AG04449 (cell line): Measurements from ENCODE around the gene CHRNB1.
"Not testable (repeated sequence)": the region's sequence is repeated elsewhere in the genome, so short reads cannot be mapped to it uniquely, and the experiment has no call there.

Source experiments
- CTCF ChIA-PET: fragments of 350-600 bp; formaldehyde crosslinking; extraction: SDS; loops from one replicate; lab custom pipeline; 2021; ENCODE audit warnings: antibody characterized with exemption; lab: Yijun Ruan, JAX
- POLR2A ChIA-PET: fragments of 400-600, 350-600 bp; formaldehyde crosslinking; extraction: SDS; loops from one replicate; lab custom pipeline; 2020; ENCODE audit warnings: antibody characterized with exemption, inconsistent platforms; lab: Yijun Ruan, JAX
- DNase-seq: peaks from one replicate; pipeline ENCODE4 v3.0.0-alpha.2; 2010; ENCODE audit warnings: low read depth, low spot score
- H3K4me3 ChIP-seq: 2 replicates; pipeline ENCODE4 v1.5.1; 2011; ENCODE audit warnings: low read depth, mild to moderate bottlenecking, control low read depth, low read length
- CTCF ChIP-seq: IDR thresholded peaks from one replicate; pipeline ENCODE4 v1.5.1; 2011; ENCODE audit warnings: mild to moderate bottlenecking, moderate library complexity, low read length, control low read depth, inconsistent platforms; ENCODE audit not compliant: insufficient read depth; ENCODE audit errors: missing control alignments

Gene CHRNB1

GRCh38 chr17:7471729-7472128 is 26.9 kb downstream of the CHRNB1 start:
- no peak overlapping the region for H3K4me3 ChIP-seq
- CTCF ChIA-PET = interaction anchor here (1.0 to 2.0 kb wide), 2 partner anchors 35 to 43 kb away, joined by 3 to 7 read pairs; no protein-coding TSS in a partner anchor
- TF ChIP-seq CTCF = no peak
- DNase-seq = no peak
- POLR2A ChIA-PET = interaction anchor here (0.7 kb wide), 1 partner anchor 12 kb away, joined by 3 read pairs; the partner anchor contains the start of gene POLR2A

DNA sequence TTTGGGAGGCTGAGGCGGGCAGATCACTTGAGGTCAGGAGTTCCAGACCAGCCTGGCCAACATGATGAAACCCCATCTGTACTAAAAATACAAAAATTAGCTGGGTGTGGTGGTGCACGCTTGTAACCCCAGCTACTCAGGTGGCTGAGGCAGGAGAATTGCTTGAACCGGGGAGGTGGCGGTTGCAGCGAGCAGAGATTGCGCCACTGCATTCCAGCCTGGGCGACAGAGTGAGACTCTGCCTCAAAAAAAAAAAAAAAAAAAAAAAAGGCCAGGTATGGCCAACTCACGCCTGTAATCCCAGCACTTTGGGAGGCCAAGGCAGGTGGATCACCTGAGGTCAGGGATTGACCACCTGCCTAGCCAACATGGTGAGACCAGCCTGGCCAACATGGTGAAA is 29.9 kb downstream of the CHRNB1 start:
- ChIA-PET CTCF (interaction anchor here (1.0 to 1.4 kb wide), 2 partner anchors 8 to 61 kb away, joined by 3 to 4 read pairs; no protein-coding TSS in a partner anchor), POLR2A (interaction anchor here (2.8 kb wide), 1 partner anchor 10 kb away, joined by 18 read pairs; the partner anchor contains the start of gene POLR2A)
- not testable (repeated sequence) for DNase-seq, H3K4me3 ChIP-seq

DNA sequence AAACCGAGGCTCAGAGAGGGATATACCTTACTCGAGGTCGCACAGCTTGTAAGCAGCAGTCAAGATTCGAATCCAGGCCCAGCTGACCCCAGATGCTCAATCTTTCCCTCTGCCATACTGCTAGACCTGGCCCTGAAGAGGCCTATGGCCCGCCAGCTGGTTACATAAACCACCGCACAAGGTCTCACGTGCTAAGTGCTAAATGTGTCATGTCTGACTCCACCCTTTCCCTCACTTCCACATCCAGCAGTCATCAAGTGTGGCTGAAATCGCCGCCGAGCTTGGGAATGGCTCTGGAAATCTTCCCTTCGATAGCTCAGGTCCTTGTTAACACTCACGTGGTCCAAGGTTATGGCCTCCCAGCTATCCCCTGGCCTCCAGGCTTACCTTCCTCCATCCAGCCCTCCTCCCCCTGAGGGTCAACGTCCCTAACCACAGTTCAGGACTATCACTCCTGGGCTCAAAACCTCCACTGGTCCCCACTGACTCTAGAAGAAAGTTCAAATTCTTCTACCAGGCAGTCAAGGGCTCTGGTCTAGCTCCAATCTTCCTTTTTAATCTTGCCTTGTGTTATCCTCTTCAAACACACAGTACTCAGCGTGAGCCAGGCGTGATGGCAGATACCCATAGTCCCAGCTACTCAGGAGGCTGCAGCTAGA is 31.0 kb downstream of the CHRNB1 start:
- CTCF ChIA-PET = interaction anchor here (1.0 to 3.2 kb wide), 6 partner anchors 9 to 85 kb away, joined by 3 to 13 read pairs (median 4); no protein-coding TSS in a partner anchor
- H3K4me3 ChIP-seq = peak overlapping the region; percentile 6
- POLR2A ChIA-PET = interaction anchor here (0.9 to 2.8 kb wide), 3 partner anchors 9 to 72 kb away, joined by 3 to 18 read pairs (median 4); partner anchors contain the start of gene POLR2A
- no peak for DNase-seq
- no peak for TF ChIP-seq CTCF

- DNase-seq = no peak
- POLR2A ChIA-PET = interaction anchor here (0.6 to 2.8 kb wide), 3 partner anchors 9 to 21 kb away, joined by 3 to 18 read pairs (median 4); partner anchors contain the start of gene POLR2A
- H3K4me3 ChIP-seq = peak overlapping the region; percentile 72; the same call in 1 of the 2 replicates
- no peak for TF ChIP-seq CTCF
- CTCF ChIA-PET = interaction anchor here (1.2 to 3.2 kb wide), 6 partner anchors 13 to 121 kb away, joined by 3 to 13 read pairs (median 4); no protein-coding TSS in a partner anchor
These were observed 31.6 kb downstream of the CHRNB1 start for GRCh38 chr17:7476494-7476893.

DNA sequence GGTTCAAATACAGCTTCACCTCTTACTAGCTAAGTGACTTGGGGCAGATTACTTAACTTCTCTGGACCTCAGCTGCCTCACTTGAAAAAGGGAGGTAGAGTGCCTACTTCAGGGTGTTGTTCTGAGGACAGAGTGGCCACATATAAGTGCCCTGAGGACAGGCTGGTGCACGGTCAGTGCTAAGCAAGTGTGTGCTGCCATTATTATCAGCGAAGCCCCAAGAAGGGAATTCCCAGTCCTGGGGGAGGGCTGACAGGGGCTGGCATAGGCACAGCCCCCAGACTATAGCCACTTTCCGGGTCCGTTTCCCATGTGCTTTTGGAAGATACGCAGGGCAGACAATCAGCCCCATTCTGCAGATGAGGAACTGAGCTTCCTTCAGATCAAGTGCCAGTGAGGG is 32.1 kb downstream of the CHRNB1 start:
- H3K4me3 ChIP-seq = peak overlapping the region; percentile 72
- no peak for TF ChIP-seq CTCF
- POLR2A ChIA-PET = interaction anchor here (0.6 to 2.8 kb wide), 3 partner anchors 8 to 21 kb away, joined by 3 to 18 read pairs (median 4); partner anchors contain the start of gene POLR2A
- CTCF ChIA-PET = interaction anchor here (1.2 to 3.2 kb wide), 6 partner anchors 14 to 121 kb away, joined by 4 to 13 read pairs (median 4); partner anchors contain the start of gene FGF11
- DNase-seq = no peak

DNA sequence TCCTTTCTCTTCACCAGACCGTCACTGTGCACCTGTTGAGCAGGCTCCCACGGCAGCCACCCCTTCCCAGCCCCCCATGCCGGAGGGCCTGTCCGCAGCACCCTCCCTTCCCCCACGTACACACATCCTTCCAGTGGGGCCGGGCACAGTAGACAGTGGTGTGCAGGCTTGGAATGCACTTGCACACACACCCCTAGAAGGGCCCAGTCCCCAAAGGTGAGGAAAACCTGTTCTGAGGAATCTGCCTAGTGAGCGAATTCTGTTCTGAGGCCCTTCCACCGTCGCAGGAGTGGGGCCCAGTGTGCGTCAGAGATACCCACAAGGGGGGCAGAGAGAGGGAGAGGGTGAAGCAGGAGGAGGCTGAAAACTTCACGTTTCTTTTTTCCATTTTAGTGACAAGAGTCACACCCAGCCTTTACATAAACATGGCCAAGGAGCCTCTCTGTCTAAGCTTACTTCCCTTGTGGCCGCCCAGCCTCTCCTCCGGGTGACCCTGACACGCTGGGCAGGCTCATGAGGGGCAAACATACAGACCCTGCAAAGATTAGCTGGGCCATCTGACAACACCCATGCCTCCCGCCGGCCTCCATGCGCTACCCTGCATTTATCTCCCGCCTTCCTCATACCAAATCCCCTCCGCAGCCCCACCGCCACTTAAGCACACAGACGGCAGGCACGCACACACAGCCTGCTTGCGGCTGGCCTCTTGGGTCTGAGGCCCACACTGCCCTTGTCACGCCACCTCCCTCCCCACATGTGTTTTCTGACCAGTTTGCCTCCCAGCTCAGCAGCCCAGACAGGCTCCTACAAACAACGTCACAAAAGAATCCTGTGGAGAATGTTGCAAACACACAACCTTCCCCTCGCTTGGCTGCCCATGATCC is 32.8 kb downstream of the CHRNB1 start:
- ChIA-PET POLR2A (interaction anchor here (0.8 to 2.8 kb wide), 5 partner anchors 7 to 122 kb away, joined by 3 to 18 read pairs (median 3); partner anchors contain the start of gene POLR2A), CTCF (interaction anchor here (1.2 to 3.2 kb wide), 6 partner anchors 14 to 122 kb away, joined by 4 to 13 read pairs (median 4); partner anchors contain the start of gene FGF11)
- DNase-seq = peak; percentile 59
- TF ChIP-seq CTCF = no peak
- H3K4me3 ChIP-seq = peak overlapping the region; percentile 72
